GM12891 (cell line): ENCODE measurements around the gene ILRUN.

ENCODE experiments used
- POLR2A ChIP-seq: IDR thresholded peaks from 2 replicates; pipeline ENCODE4 v1.6.1; 2011; ENCODE audit warnings: low read depth, low read length, control low read depth
- POLR2AphosphoS5 ChIP-seq: IDR thresholded peaks from 2 replicates; pipeline ENCODE4 v1.6.1; 2011; ENCODE audit warnings: low read depth, low read length, control low read depth
- SPI1 ChIP-seq: IDR thresholded peaks from 2 replicates; pipeline ENCODE4 v1.6.1; 2011; ENCODE audit warnings: low read depth, low read length, control low read depth
- TAF1 ChIP-seq: IDR thresholded peaks from 2 replicates; pipeline ENCODE4 v1.6.1; 2011; ENCODE audit warnings: low read depth, low read length, control low read depth

DNA sequence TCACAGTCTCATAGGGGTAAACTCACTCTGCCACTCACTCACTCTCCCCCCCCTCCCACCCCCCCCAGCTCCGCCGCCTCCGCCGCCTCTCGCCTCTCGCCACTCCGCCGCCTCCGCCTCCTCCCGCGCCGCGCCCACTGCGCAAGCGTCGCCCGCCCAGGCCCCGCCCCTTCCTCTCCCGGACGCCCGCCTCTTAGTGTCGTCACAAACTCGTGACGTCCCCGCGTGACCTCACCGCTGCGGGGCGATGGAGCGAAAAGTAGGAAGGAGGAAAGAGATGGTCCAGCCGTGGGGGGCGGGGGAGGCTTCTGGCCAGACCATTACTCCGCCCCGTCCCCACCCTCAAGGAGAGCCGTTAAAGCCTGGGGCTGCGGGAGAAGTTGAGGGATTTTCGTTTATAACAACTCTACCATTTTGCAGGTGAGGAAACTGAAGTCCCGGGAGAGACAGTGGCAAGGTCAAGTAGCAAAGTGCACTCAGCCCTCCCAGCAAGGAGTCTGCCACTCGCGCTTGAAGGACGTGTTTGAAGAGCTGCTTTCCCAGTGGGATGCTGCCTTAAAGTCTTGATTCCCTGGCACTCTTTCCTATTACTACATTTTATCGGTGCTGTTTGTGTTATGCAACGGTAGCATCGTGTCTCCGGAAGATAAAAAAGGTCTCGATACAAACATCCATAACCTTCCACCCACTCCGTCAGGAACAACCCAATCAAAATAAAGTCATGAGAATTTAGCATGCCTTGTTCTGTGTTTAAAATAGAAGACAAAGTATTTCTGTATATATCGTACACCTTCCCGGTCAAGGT lies at the start of gene ILRUN:
- no peak for TF ChIP-seq POLR2A
- TF ChIP-seq POLR2AphosphoS5, result no peak
- TF ChIP-seq TAF1, result no peak; the same call in 1 of the 2 replicates
- TF ChIP-seq SPI1, result 0 out of 2 replicates have a peak, but pooled peaks have one; percentile 20
